Heart right ventricle (tissue), 16 donors: ENCODE measurements around the gene MUC20. TPM values are rescaled to one million over a fixed set of nuclear protein-coding genes. Genes with fewer than 3 reads are reported as not detected.

ENCODE experiments used
- ATAC-seq, 8 donors: fragments of 200-7000 bp; cut with Tn5 transposase; one replicate each; pipeline ENCODE4 v1.9.1; 2020; ENCODE audit warnings: mild to moderate bottlenecking in 8 of 8, moderate library complexity in 8 of 8, moderate number of reproducible peaks in 1 of 8
- DNase-seq, 2 donors: peaks; one replicate each; pipeline ENCODE4 v3.0.0-alpha.2; 2020
- H3K27ac ChIP-seq, 10 donors: fragments of 200-600 bp; sonication (generic) in 2 of 10; one replicate each; pipeline versions ENCODE4 v1.5.0 to v1.8.0; 2020 to 2022; ENCODE audit warnings: mild to moderate bottlenecking in 3 of 10
- H3K27me3 ChIP-seq, 7 donors: fragments of 200-600 bp; one replicate each; pipeline ENCODE4 v1.8.0; 2021 to 2022; ENCODE audit warnings: mild to moderate bottlenecking in 2 of 7
- H3K36me3 ChIP-seq, 9 donors: fragments of 200-600 bp; sonication (generic) in 1 of 9; one replicate each; pipeline versions ENCODE4 v1.5.0 to v1.8.0; 2020 to 2022; ENCODE audit warnings: mild to moderate bottlenecking in 2 of 9
- H3K4me1 ChIP-seq, 9 donors: fragments of 200-600 bp; sonication (generic) in 1 of 9; one replicate each; pipeline versions ENCODE4 v1.5.0 to v1.8.0; 2020 to 2022; ENCODE audit warnings: mild to moderate bottlenecking in 4 of 9
- H3K4me3 ChIP-seq, 10 donors: fragments of 200-600 bp; sonication (generic) in 2 of 10; one replicate each; pipeline versions ENCODE4 v1.5.0 to v1.8.0; 2020 to 2022; ENCODE audit warnings: mild to moderate bottlenecking in 7 of 10, moderate library complexity in 2 of 10
- H3K9me3 ChIP-seq, 11 donors: fragments of 200-600 bp in 10 of 11; sonication (generic) in 2 of 11; one replicate each; pipeline versions ENCODE4 v1.5.0 to v1.8.0; 2013 to 2022; ENCODE audit warnings: mild to moderate bottlenecking in 2 of 11, control low read depth in 1 of 11, moderate library complexity in 1 of 11
- CTCF ChIP-seq, 9 donors: fragments of 200-600 bp; sonication (generic) in 2 of 9; IDR thresholded peaks; one replicate each; pipeline versions ENCODE4 v1.5.0 to v1.8.0; 2021 to 2022; ENCODE audit warnings: antibody characterized with exemption in 9 of 9, mild to moderate bottlenecking in 5 of 9, moderate library complexity in 1 of 9
- WGBS, 2 donors: extraction: QIAGEN DNeasy Blood & Tissue Kit; methylation state at CpG; one replicate each; pipeline ENCODE4 v1.1.7; 2013; ENCODE audit warnings: inconsistent platforms in 1 of 2; 5-methylcytosine and 5-hydroxymethylcytosine counted together
- intact Hi-C, 10 donors: fragments of 100-400 bp; cut with DNase I; formaldehyde crosslinking; loops; one replicate each; pipeline versions ENCODE4 v1.11.1 to v1.14.2; 2022
- polyA plus RNA-seq, 2 donors: library from polyadenylated mRNA; stranded (reverse); fragments of 200-250 nt; gene quantifications; one replicate each; pipeline ENCODE4 v1.2.3, GENCODE V29; 2013
- total RNA-seq, 10 donors: library from RNA; stranded (reverse); fragmentation: NEBNext Ultra II Directional in 3 of 10; extraction: Animal tissue kit (Norgen Biotek cat#: 25700) in 3 of 10; gene quantifications; one replicate each; pipeline versions ENCODE4 v1.2.1 to v1.2.4, GENCODE V29; 2021 to 2023
- donor health status: Arrhythmogenic right ventricular cardiomyopathy.
- donor health status: ischemic (EF 13 %, LVEDD 7.1; RV severe dilation, severe dysfunction).
- donor health status: healthy with polysubstance abuse.
- donor health status: DM: no; HTN: yes; CAD: no.
- donor health status: DM: no; HTN: no; CAD: no.
- donor health status: ischemic (EF 25% LVEDD 6.9; RV normal size, moderate dysfunction).
- donor health status: ischemic (EF 25% LVEDD 5.7; RV mildly dilated, moderate dysfunction).
- donor health status: healthy.
- donor health status: DM: yes; HTN: yes; CAD: no.
- donor health status: Ischemic cardiomyopathy.
- donor health status: ischemic (EF 35%, LVEDD 5.7; RV mildly dilated, moderate dysfunction).
- donor health status: nonischemic (EF 11% LVEDD 7.7; RV severe dilation, severe dysfunction).
- donor health status: DM: yes; HTN: yes; CAD: no.
- donor health status: PGD.
- donor health status: ischemic (EF 29% LVEDD 5.4; RV normal size, mild dysfunction).
- donor health status: nonischemic (EF 23%, LVEDD 6.1; RV moderate dilation, normal function).

MUC20 gene
- total and polyA plus RNA-seq, 12 donors: 0.36 to 7.6 (median 2.5) TPM

DNA sequence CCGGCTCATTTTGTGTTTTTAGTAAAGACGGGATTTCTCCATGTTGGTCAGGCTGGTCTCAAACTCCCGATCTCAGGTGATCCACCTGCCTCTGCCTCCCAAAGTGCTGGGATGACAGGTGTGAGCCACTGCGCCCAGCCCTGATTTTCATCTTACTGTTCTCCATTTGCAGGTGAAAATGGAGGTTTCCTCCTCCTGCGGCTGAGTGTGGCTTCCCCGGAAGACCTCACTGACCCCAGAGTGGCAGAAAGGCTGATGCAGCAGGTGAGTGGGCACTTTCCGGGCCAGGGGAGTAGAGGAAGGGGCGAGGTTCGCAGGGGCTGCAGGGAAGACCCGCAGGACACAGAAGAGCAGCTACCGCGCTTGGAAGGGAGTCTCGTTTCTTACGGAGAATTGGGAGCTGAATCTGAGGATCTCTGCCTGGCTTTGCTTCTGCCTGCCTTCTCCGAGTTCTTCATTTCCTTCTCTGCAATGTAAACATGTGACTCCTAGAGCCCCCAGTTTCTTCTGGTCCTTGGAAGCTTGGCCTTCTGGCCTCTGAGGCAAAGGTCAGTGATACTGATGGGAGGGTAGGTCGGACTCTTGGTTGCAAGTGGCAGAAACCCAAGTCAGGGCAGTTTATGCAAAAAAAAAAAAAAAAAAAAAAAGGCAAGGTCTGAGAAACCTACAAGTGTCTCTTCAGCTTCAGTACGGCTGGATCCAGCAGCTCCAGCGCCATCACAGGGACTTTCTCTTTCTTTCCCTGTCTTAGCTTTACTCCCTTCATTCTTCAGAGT lies 8.9 kb downstream of the MUC20 start:
- no peak overlapping the region for H3K27ac ChIP-seq
- peaks cover 0 to 18% (median 6%) of the 10 kb centered on the region in 7 donors for H3K27me3 ChIP-seq
- no peak for TF ChIP-seq CTCF (IDR thresholded peaks at IDR 0.05)
- no peaks in the 10 kb centered on the region for H3K9me3 ChIP-seq
- WGBS, 2 donors: 85 to 88% methylated on average over 18 of the region's 18 CpGs
- no peak overlapping the region for H3K4me3 ChIP-seq
- no peak for DNase-seq
- intact Hi-C loops: loop anchor here in 5 of 10 donors (1.0 to 10.0 kb wide), 4 partner anchors 11 to 115 kb away; no protein-coding TSS in a partner anchor
- ATAC-seq: no peak
- peaks cover 0 to 5% (median 0%) of the 10 kb centered on the region in 9 donors for H3K4me1 ChIP-seq
- H3K36me3 ChIP-seq: peaks cover 0 to 45% (median 0%) of the 10 kb centered on the region in 9 donors

DNA sequence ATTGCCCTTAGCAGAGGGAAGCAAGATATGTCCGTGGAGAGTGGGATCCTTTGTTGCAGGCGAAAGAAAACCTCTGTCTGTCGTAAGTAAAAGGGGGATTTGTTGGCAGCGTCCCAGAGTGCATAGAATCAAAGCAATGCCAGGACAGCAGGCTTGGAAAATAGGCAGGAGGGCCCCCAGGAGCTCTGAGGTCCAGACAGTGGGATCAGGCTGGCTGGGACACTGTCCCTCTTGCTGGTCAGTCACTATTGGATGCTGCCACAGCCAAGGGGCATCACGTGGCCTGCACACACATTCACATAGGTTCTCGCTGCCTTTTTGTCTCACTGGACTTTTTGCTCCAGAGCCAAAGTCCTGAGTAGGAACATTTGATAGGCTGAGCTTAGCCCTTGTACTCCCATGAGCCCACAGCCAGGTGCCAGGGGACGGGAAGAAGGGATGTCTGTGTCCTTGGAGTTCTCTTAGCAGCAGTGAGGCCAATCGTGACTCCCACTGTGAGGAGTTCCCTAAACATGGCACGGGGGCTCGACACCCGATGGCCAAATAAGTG lies 10.7 kb downstream of the MUC20 start:
- Histone ChIP-seq H3K36me3 (peaks cover 0 to 63% (median 0%) of the 10 kb centered on the region in 9 donors), H3K9me3 (no peaks in the 10 kb centered on the region), H3K27me3 (peaks cover 0 to 18% (median 6%) of the 10 kb centered on the region in 7 donors), H3K4me3 (no peak overlapping the region), H3K27ac (no peak overlapping the region), H3K4me1 (peaks cover 0 to 5% (median 0%) of the 10 kb centered on the region in 9 donors)
- no peak for DNase-seq
- TF ChIP-seq CTCF (IDR thresholded peaks at IDR 0.05): no peak
- intact Hi-C loops: no loop called here
- ATAC-seq: peak in 1 of 8 donors; percentile 23
- WGBS, 2 donors: 93 to 94% methylated on average over 11 of the region's 11 CpGs

DNA sequence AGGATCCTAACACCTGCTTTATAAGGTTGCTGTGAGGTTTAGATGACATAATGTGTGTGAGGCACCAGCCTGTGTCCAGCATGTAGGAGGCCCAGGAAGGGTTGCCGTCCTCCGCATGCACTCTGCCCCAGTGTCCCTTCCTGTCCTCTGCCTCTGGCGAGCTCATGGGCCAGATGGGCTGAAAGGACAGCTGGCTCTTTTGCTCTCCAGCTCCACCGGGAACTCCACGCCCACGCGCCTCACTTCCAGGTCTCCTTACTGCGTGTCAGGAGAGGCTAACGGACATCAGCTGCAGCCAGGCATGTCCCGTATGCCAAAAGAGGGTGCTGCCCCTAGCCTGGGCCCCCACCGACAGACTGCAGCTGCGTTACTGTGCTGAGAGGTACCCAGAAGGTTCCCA lies 12.2 kb downstream of the MUC20 start:
- intact Hi-C loops: no loop called here
- no peak overlapping the region for H3K27ac ChIP-seq
- ATAC-seq (peak in 3 of 8 donors; percentile 26 to 66 (median 28)), DNase-seq (no peak)
- WGBS, 2 donors: 46 to 49% methylated on average over 12 of the region's 12 CpGs
- no peaks in the 10 kb centered on the region for H3K9me3 ChIP-seq
- H3K4me3 ChIP-seq: no peak overlapping the region
- H3K27me3 ChIP-seq: peaks cover 0 to 8% (median 0%) of the 10 kb centered on the region in 7 donors
- peaks cover 0 to 5% (median 0%) of the 10 kb centered on the region in 9 donors for H3K4me1 ChIP-seq
- H3K36me3 ChIP-seq: peaks cover 0 to 71% (median 0%) of the 10 kb centered on the region in 9 donors
- no peak for TF ChIP-seq CTCF (IDR thresholded peaks at IDR 0.05)

GRCh38 chr3:195735036-195735695 lies 14.4 kb downstream of the MUC20 start:
- peaks cover 0 to 65% (median 0%) of the 10 kb centered on the region in 9 donors for H3K36me3 ChIP-seq
- no peak overlapping the region for H3K27ac ChIP-seq
- H3K9me3 ChIP-seq: no peaks in the 10 kb centered on the region
- no peak for TF ChIP-seq CTCF (IDR thresholded peaks at IDR 0.05)
- DNase-seq (no peak), ATAC-seq (no peak)
- peaks cover 0 to 8% (median 0%) of the 10 kb centered on the region in 7 donors for H3K27me3 ChIP-seq
- peaks cover 0 to 5% (median 0%) of the 10 kb centered on the region in 9 donors for H3K4me1 ChIP-seq
- no peak overlapping the region for H3K4me3 ChIP-seq
- 81% methylated on average over 16 of the region's 16 CpGs for WGBS, 2 donors
- intact Hi-C loops: loop anchor here in 1 of 10 donors (5.0 kb wide), 1 partner anchor 38 kb away; no protein-coding TSS in a partner anchor
